ENCODE data around the gene MRPS7.

DNA sequence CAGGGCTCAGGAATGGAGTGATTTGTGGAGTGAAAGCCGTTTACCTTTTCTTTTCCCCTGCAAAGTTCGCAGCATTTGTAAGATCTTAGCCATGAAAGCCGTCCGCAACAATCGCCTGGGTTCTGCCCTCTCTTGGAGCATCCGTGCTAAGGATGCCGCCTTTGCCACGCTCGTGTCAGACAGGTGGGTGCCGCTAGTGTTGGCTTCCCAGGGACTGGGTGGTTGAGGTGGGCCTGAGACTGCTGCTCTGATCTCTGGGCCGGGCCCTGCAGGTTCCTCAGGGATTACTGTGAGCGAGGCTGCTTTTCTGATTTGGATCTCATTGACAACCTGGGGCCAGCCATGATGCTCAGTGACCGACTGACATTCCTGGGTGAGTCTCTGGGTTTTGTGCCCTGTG is 28.9 kb upstream of the MRPS7 start:
- TF ChIP-seq CTCF (conservative IDR thresholded peaks at IDR 0.05; ENCODE audit: low read depth, low read length) (no peak), EZH2 (IDR thresholded peaks at IDR 0.05; ENCODE audit: borderline replicate concordance, low read depth, low read length, poor library complexity, severe bottlenecking) (no peak)

All from A673 (cell line).